MM.1S (cell line): ENCODE results near the gene EML3.
A peak's percentile ranks its signal among the peaks of the same experiment; 100 is the strongest.

Experiments
- DNase-seq: peaks from one replicate; pipeline ENCODE4 v3.0.0-alpha.2; 2015
- H2AFZ ChIP-seq: fragments of 300-600 bp; sonication (generic); 2 replicates; pipeline ENCODE4 v1.6.0; 2016; ENCODE audit warnings: antibody characterized with exemption, low read length
- H3F3A ChIP-seq: fragments of 300-600 bp; sonication (generic); 2 replicates; pipeline ENCODE4 v1.6.1; 2016; ENCODE audit warnings: mild to moderate bottlenecking, antibody characterized with exemption, low read length, moderate library complexity, mixed read lengths; ENCODE audit not compliant: insufficient read depth
- H3K27ac ChIP-seq: fragments of 300-600 bp; sonication (generic); 2 replicates; pipeline ENCODE4 v1.5.1; 2016; ENCODE audit warnings: mild to moderate bottlenecking, low read length
- H3K27me3 ChIP-seq: fragments of 300-600 bp; sonication (generic); replicated peaks from 2 replicates; pipeline ENCODE4 v1.6.0; 2016; ENCODE audit warnings: low read length; ENCODE audit not compliant: insufficient read depth
- H3K36me3 ChIP-seq: fragments of 300-600 bp; sonication (generic); replicated peaks from 2 replicates; pipeline ENCODE4 v1.6.1; 2016; ENCODE audit warnings: mild to moderate bottlenecking, low read length, mixed read lengths; ENCODE audit not compliant: insufficient read depth
- H3K4me1 ChIP-seq: fragments of 300-600 bp; sonication (generic); 2 replicates; pipeline ENCODE4 v1.6.1; 2016; ENCODE audit warnings: low read length, mixed read lengths
- H3K4me2 ChIP-seq: fragments of 300-600 bp; sonication (generic); 2 replicates; pipeline ENCODE4 v1.6.0; 2016; ENCODE audit warnings: low read depth, low read length
- H3K4me3 ChIP-seq: fragments of 300-600 bp; sonication (generic); 2 replicates; pipeline ENCODE4 v1.5.1; 2016; ENCODE audit warnings: low read length, mixed read lengths
- H3K79me2 ChIP-seq: fragments of 300-600 bp; sonication (generic); 2 replicates; pipeline ENCODE4 v1.6.1; 2016; ENCODE audit warnings: mixed run types, low read length, mixed read lengths
- H3K9ac ChIP-seq: fragments of 300-600 bp; sonication (generic); 2 replicates; pipeline ENCODE4 v1.6.1; 2016; ENCODE audit warnings: low read length, mixed read lengths
- H3K9me2 ChIP-seq: fragments of 300-600 bp; sonication (generic); replicated peaks from 2 replicates; pipeline ENCODE4 v1.6.1; 2016; ENCODE audit warnings: mild to moderate bottlenecking, low read length, mixed read lengths; ENCODE audit not compliant: insufficient read depth
- H3K9me3 ChIP-seq: fragments of 300-600 bp; sonication (generic); replicated peaks from 2 replicates; pipeline ENCODE4 v1.6.1; 2016; ENCODE audit warnings: mild to moderate bottlenecking, low read length, mixed read lengths; ENCODE audit not compliant: insufficient read depth
- H4K20me1 ChIP-seq: fragments of 300-600 bp; sonication (generic); 2 replicates; pipeline ENCODE4 v1.6.1; 2016; ENCODE audit warnings: mild to moderate bottlenecking, low read length, moderate library complexity, mixed read lengths; ENCODE audit not compliant: insufficient read depth
- EZH2 ChIP-seq: fragments of 300-600 bp; sonication (generic); optimal IDR thresholded peaks from 2 replicates; pipeline ENCODE3; 2017; ENCODE audit warnings: low read depth, mild to moderate bottlenecking, antibody characterized with exemption, low read length, mixed read lengths
- EZH2phosphoT487 ChIP-seq: fragments of 300-600 bp; sonication (generic); IDR thresholded peaks from 2 replicates; pipeline ENCODE4 v1.6.1; 2018; ENCODE audit warnings: antibody characterized with exemption, low read length
- TF ChIP-seq, protein P1 (sequence below): fragments of 300-600 bp; sonication (generic); IDR thresholded peaks from 2 replicates; pipeline ENCODE4 v1.5.1; 2016; ENCODE audit warnings: antibody characterized with exemption, low read length, mixed read lengths

EML3 gene

DNA sequence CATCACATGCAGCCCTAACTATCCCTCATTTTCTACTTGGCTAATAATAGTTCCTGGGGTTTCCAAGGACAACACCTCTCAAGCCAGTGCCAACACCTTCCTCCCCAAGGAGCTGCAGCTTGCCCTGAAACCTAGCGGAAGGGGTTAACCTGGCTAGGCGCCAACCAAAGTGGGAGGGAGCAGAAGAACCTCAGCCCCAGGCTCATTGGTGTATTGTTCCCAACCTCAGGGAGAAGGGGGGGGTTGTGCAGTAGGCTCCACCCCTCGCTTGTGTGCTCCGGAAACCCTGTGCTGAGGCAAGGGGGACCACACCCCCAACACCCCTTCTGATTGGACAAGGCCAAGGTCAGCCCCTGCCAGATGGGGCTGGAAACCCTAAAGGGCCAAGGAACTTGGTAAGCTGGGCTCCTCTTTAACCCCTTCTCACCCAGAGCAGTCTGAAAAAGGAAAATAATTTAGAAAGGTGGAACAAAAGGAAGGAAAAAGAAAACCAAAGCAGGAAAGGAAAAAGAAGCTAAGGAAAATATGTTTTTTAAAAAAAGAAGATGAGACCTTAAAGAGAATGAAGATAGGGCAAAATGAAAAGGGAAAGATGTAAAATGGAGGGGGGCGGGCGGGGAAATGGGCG lies 13.4 kb downstream of the EML3 start:
- Histone ChIP-seq H3K9me3 (no peaks in the 10 kb centered on the region), H3K4me2 (peak overlapping the region; percentile 97), H3F3A (peaks cover 21% of the 10 kb centered on the region), H3K27me3 (no peaks in the 10 kb centered on the region), H3K4me1 (peaks cover 10% of the 10 kb centered on the region), H3K27ac (peak overlapping the region; percentile 86; the same call in 1 of the 2 replicates), H3K9ac (peak overlapping the region; percentile 97; the same call in 1 of the 2 replicates), H3K4me3 (peak overlapping the region; percentile 92), H3K36me3 (peaks cover 22% of the 10 kb centered on the region), H3K9me2 (no peaks in the 10 kb centered on the region), H3K79me2 (peaks cover 54% of the 10 kb centered on the region), H2AFZ (no peak overlapping the region), H4K20me1 (no peaks in the 10 kb centered on the region)
- DNase-seq, result peak; percentile 99
- TF ChIP-seq, protein P1, sequence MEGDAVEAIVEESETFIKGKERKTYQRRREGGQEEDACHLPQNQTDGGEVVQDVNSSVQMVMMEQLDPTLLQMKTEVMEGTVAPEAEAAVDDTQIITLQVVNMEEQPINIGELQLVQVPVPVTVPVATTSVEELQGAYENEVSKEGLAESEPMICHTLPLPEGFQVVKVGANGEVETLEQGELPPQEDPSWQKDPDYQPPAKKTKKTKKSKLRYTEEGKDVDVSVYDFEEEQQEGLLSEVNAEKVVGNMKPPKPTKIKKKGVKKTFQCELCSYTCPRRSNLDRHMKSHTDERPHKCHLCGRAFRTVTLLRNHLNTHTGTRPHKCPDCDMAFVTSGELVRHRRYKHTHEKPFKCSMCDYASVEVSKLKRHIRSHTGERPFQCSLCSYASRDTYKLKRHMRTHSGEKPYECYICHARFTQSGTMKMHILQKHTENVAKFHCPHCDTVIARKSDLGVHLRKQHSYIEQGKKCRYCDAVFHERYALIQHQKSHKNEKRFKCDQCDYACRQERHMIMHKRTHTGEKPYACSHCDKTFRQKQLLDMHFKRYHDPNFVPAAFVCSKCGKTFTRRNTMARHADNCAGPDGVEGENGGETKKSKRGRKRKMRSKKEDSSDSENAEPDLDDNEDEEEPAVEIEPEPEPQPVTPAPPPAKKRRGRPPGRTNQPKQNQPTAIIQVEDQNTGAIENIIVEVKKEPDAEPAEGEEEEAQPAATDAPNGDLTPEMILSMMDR, result no peak
- TF ChIP-seq EZH2 (no peak), EZH2phosphoT487 (no peak)

DNA sequence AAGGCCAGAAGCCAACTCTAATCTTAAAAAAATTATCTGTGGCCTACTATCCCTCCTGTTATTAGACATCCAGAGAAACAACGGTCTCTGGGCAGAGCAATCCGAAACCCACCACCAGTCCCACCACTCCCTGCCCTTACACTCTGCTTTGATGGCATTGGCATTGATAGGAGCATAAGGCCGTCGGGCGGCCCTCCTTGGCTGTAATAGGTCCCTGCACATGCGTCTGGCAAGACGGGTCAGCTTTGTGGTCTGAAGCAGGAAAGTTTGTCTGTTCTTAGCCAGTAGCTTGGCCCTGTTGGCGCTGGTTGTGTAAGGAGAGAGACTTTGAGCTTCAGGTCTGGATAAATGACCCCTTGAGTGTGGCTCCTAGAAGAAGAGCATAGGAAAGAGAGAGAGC lies 17.5 kb downstream of the EML3 start:
- H3K9me3 ChIP-seq, result no peaks in the 10 kb centered on the region
- no peaks in the 10 kb centered on the region for H3K27me3 ChIP-seq
- TF ChIP-seq, protein P1, result no peak
- no peak for TF ChIP-seq EZH2phosphoT487
- peaks cover 22% of the 10 kb centered on the region for H3K36me3 ChIP-seq
- no peak overlapping the region for H3K9ac ChIP-seq
- H3K4me2 ChIP-seq, result no peak overlapping the region
- peaks cover 34% of the 10 kb centered on the region for H3F3A ChIP-seq
- no peak overlapping the region for H3K27ac ChIP-seq
- H3K79me2 ChIP-seq, result peaks cover 51% of the 10 kb centered on the region
- no peak overlapping the region for H2AFZ ChIP-seq
- peaks cover 25% of the 10 kb centered on the region for H3K4me1 ChIP-seq
- no peak for DNase-seq
- no peaks in the 10 kb centered on the region for H4K20me1 ChIP-seq
- no peak overlapping the region for H3K4me3 ChIP-seq
- H3K9me2 ChIP-seq, result no peaks in the 10 kb centered on the region

- Histone ChIP-seq H3K4me3 (no peak overlapping the region), H3K9me2 (no peaks in the 10 kb centered on the region), H3K9ac (no peak overlapping the region), H3K36me3 (peaks cover 20% of the 10 kb centered on the region), H3K27ac (no peak overlapping the region; the same call in 1 of the 2 replicates), H3K4me2 (no peak overlapping the region; the same call in 1 of the 2 replicates), H3K79me2 (peaks cover 50% of the 10 kb centered on the region), H4K20me1 (no peaks in the 10 kb centered on the region), H3K27me3 (no peaks in the 10 kb centered on the region), H2AFZ (no peak overlapping the region), H3K9me3 (no peaks in the 10 kb centered on the region), H3K4me1 (peaks cover 16% of the 10 kb centered on the region), H3F3A (peaks cover 26% of the 10 kb centered on the region)
- DNase-seq, result peak; percentile 78
- TF ChIP-seq, protein P1, result peak; percentile 85
- no peak for TF ChIP-seq EZH2
Measured at GRCh38 chr11:62593434-62594044, 19.0 kb downstream of the EML3 start.
